DOHH2 (cell line): ENCODE data around the gene TMEM229B.

Experiments used
- CTCF ChIP-seq: fragments of 200-600 bp; sonication (generic); IDR thresholded peaks from one replicate; pipeline ENCODE4 v1.5.1; 2014; ENCODE audit warnings: antibody characterized with exemption, mild to moderate bottlenecking, low read depth, low read length; ENCODE audit not compliant: poor library complexity, severe bottlenecking
- EZH2phosphoT487 ChIP-seq: fragments of 200-600 bp; sonication (generic); IDR thresholded peaks from 2 replicates; pipeline ENCODE4 v1.6.1; 2017; ENCODE audit warnings: borderline replicate concordance, mild to moderate bottlenecking, antibody characterized with exemption, low read length, moderate library complexity, mixed read lengths

DNA sequence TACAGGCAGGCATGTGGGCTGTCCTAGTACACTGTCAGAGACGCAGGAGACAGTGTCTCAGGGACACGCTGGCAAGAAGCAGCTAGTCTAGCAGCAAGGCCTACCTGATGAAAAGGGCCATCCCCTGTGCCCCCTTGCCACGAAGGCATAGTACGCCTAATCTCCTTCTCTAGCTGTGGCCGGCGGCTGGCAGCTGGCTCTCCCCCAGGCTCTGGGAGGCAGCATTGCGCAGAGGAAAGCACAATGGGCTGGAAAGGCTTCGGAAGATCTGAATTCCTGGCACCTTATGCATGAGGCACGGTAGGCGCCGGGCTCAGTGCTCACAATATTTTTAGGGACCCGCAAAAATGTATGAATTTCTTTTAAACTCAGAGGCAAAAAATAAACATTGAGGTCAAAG lies 28.6 kb upstream of the TMEM229B start:
- TF ChIP-seq CTCF = no peak
- TF ChIP-seq EZH2phosphoT487 = no peak
